C4-2B (cell line): ENCODE results near the gene GLT8D1.

Experiments used
- H3K27ac ChIP-seq: fragments of 450-650 bp; 2 replicates; pipeline ENCODE4 v1.5.1; 2017
- ZFX ChIP-seq: fragments of 450-650 bp; IDR thresholded peaks from 2 replicates; pipeline ENCODE4 v1.6.1; 2017
- TF ChIP-seq, protein P1 (sequence below): fragments of 450-650 bp; conservative IDR thresholded peaks from 2 replicates; pipeline ENCODE4 v1.5.1; 2017; ENCODE audit warnings: mild to moderate bottlenecking

Gene GLT8D1

DNA sequence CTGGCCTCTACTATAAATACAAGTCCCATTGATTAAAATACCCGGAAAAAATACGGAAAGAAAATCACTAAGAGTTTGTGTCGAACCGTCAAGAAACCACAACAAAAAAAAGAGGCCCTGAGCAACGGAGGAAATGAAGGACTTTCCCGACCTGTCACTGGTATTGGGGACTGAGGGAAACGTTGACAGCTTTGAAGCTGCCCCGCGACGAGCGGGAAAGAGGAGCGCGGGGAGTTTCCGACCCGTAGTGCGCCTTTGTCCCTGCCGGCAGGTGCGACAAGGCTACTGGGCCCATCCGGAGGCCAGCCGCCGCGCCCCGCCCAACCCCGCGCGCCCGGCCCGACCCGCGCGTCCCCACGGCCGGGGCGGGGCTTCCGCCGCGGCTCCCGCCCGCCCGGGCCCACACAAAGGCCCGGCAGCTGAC lies 20.3 kb downstream of the GLT8D1 start:
- H3K27ac ChIP-seq, result peak overlapping the region; percentile 93
- no peak for TF ChIP-seq ZFX
- TF ChIP-seq, protein P1, sequence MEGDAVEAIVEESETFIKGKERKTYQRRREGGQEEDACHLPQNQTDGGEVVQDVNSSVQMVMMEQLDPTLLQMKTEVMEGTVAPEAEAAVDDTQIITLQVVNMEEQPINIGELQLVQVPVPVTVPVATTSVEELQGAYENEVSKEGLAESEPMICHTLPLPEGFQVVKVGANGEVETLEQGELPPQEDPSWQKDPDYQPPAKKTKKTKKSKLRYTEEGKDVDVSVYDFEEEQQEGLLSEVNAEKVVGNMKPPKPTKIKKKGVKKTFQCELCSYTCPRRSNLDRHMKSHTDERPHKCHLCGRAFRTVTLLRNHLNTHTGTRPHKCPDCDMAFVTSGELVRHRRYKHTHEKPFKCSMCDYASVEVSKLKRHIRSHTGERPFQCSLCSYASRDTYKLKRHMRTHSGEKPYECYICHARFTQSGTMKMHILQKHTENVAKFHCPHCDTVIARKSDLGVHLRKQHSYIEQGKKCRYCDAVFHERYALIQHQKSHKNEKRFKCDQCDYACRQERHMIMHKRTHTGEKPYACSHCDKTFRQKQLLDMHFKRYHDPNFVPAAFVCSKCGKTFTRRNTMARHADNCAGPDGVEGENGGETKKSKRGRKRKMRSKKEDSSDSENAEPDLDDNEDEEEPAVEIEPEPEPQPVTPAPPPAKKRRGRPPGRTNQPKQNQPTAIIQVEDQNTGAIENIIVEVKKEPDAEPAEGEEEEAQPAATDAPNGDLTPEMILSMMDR, result no peak

DNA sequence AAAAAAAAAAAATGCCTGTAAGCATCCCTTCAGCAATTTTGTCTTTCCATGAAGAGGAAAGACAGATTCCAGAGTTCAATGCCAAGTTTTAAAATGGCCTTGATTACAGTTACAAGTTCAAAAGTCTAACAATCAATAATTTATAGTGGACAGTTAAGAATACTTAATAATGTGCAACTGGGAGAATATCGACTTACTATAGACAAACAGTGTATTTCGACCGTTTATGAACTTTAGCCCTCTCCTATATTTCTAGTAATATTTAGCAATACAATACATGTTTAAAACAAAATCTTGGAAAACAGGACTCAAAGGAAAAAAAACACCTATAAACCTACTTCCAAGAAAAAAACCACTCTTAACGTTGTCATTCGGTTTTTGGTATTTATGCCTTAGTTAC lies 21.4 kb downstream of the GLT8D1 start:
- no peak overlapping the region; the same call in 1 of the 2 replicates for H3K27ac ChIP-seq

DNA sequence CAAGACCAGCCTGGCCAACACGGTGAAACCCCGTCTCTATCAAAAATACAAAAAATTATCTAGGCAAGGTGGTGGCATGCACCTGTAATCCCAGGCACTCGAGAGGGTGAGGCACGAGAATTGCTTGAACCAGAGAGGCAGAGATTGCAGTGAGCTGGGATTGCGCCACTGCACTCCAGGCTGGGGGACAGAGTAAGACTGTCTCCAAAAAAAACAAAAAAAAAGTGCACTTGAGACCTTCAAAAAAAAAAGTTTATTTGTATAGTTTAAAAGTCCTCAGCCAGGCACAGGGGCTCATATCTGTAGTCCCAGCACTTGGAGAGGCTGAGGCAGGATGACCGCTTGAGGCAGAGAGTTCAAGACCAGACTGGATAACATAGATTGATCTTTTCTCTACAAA lies 22.0 kb downstream of the GLT8D1 start:
- no peak for TF ChIP-seq ZFX
- TF ChIP-seq, protein P1, result no peak
- H3K27ac ChIP-seq, result peak overlapping the region; percentile 16

More for the DNA sequence above, 21.4 kb downstream of the GLT8D1 start:
- no peak for TF ChIP-seq ZFX
- TF ChIP-seq, protein P1, result no peak

DNA sequence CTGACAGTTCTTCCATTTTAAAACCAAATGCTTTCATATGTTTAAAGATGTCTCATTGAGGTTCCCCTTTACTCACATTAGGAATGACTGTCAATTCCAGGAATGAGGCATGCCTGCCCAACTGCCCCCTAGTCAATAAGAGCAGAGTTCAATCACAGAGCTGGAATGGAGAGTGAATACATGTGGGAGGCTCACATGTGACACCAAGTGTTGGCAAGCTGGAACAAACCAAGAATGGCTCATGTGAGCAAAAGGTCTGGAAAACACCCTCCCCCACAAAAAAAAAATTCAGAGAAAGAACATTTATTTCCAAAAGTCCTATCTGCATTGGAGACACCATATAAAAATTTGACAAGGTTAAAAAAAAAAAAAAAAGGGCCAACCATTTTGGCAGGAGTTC lies 23.6 kb downstream of the GLT8D1 start:
- TF ChIP-seq, protein P1, result peak; percentile 22
- TF ChIP-seq ZFX, result no peak
- H3K27ac ChIP-seq, result no peak overlapping the region

DNA sequence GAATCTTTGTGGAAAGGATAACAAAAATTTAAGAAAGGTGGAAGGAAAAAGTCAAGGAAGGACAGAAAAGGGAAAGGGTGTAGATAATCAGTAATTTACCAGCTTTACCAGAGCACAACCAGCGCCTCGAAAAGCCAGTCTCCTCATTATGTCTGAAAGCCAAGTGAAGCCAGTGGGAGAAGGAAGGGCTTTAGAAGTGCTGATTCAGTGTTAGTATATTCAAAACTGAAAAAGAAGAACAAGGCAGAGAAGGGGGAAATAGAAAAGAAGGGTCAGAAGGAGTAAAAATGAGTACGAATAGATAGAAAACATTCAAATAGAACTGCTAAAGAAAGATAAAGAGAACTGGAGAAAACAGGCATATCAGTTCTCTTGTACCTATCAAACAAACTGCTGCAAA lies 24.0 kb downstream of the GLT8D1 start:
- H3K27ac ChIP-seq, result no peak overlapping the region
- TF ChIP-seq, protein P1, result no peak
- TF ChIP-seq ZFX, result no peak

DNA sequence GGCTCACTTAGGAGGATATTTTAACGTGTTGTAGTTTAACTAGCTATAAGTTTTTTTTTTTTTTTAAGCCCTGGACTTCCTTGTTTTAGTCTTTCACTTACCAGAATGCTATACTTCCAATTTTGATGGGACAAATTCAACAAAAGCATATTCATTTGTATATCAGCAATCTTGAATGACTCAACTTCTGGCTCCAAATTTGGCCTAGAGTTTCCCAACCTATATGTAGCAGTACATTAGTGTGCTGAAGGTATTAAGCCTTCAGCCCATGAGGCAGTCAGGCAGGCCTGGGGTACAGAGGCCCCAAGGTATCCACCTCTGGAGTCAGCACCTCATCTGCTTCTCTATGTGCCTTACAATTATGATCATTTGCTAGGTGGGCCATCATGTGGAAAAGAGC lies 25.8 kb downstream of the GLT8D1 start:
- H3K27ac ChIP-seq, result no peak overlapping the region; the same call in 1 of the 2 replicates
- TF ChIP-seq, protein P1, result no peak
- TF ChIP-seq ZFX, result no peak

DNA sequence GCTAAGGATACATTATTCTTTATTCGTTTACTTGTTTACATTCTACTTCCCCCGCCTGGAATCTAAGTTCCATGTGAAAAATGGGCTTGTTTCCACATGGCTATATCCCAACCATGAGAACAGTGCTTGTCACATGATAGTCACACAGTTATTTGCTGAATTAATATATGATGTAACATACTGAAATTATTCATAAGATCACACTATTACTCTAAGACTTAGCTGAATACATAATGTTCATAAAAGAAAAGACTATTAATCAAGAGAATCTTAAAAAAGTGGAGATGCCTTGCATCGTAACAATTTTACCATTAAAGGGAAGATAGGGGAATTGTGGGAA lies 26.4 kb downstream of the GLT8D1 start:
- H3K27ac ChIP-seq, result no peak overlapping the region; the same call in 1 of the 2 replicates
- TF ChIP-seq, protein P1, result no peak
- TF ChIP-seq ZFX, result no peak
